Measurements from ENCODE around the gene EYA2.

The EYA2 gene

GRCh38 chr20:47211036-47211435 lies 316.4 kb downstream of the EYA2 start:
- TF ChIP-seq MAX (IDR thresholded peaks at IDR 0.05; ENCODE audit: low read depth, low read length) (no peak), POLR2A (IDR thresholded peaks at IDR 0.05; ENCODE audit: extremely low read depth, insufficient read length) (no peak), CTCF (IDR thresholded peaks at IDR 0.05; ENCODE audit: low read depth, low read length) (no peak), MYC (IDR thresholded peaks at IDR 0.05; ENCODE audit: low read depth, low read length) (no peak)
- DNase-seq (ENCODE audit: low read depth) = no peak
- H3K4me3 ChIP-seq (ENCODE audit: low read depth, low read length) = no peak overlapping the region

GRCh38 chr20:47212606-47213207 lies 318.1 kb downstream of the EYA2 start:
- H3K4me3 ChIP-seq (ENCODE audit: low read depth, low read length) = no peak overlapping the region
- no peak for DNase-seq (ENCODE audit: low read depth)
- TF ChIP-seq POLR2A (IDR thresholded peaks at IDR 0.05; ENCODE audit: extremely low read depth, insufficient read length) (no peak), MAX (IDR thresholded peaks at IDR 0.05; ENCODE audit: low read depth, low read length) (no peak), MYC (IDR thresholded peaks at IDR 0.05; ENCODE audit: low read depth, low read length) (no peak), CTCF (IDR thresholded peaks at IDR 0.05; ENCODE audit: low read depth, low read length) (no peak)

GRCh38 chr20:47213966-47214365 lies 319.3 kb downstream of the EYA2 start:
- no peak for DNase-seq (ENCODE audit: low read depth)
- TF ChIP-seq CTCF (IDR thresholded peaks at IDR 0.05; ENCODE audit: low read depth, low read length) = no peak
- no peak for TF ChIP-seq MYC (IDR thresholded peaks at IDR 0.05; ENCODE audit: low read depth, low read length)
- no peak for TF ChIP-seq MAX (IDR thresholded peaks at IDR 0.05; ENCODE audit: low read depth, low read length)
- no peak for TF ChIP-seq POLR2A (IDR thresholded peaks at IDR 0.05; ENCODE audit: extremely low read depth, insufficient read length)
- no peak overlapping the region for H3K4me3 ChIP-seq (ENCODE audit: low read depth, low read length)

- TF ChIP-seq CTCF (IDR thresholded peaks at IDR 0.05; ENCODE audit: low read depth, low read length) (no peak), MYC (IDR thresholded peaks at IDR 0.05; ENCODE audit: low read depth, low read length) (no peak), POLR2A (IDR thresholded peaks at IDR 0.05; ENCODE audit: extremely low read depth, insufficient read length) (no peak)
- H3K4me3 ChIP-seq (ENCODE audit: low read depth, low read length) = no peak overlapping the region
- DNase-seq (ENCODE audit: low read depth) = no peak
These were observed 321.2 kb downstream of the EYA2 start for GRCh38 chr20:47215653-47216397.

- no peak for TF ChIP-seq MAX (IDR thresholded peaks at IDR 0.05; ENCODE audit: low read depth, low read length)
- no peak for TF ChIP-seq POLR2A (IDR thresholded peaks at IDR 0.05; ENCODE audit: extremely low read depth, insufficient read length)
- no peak for TF ChIP-seq CTCF (IDR thresholded peaks at IDR 0.05; ENCODE audit: low read depth, low read length)
- TF ChIP-seq MYC (IDR thresholded peaks at IDR 0.05; ENCODE audit: low read depth, low read length) = no peak
- no peak overlapping the region for H3K4me3 ChIP-seq (ENCODE audit: low read depth, low read length)
These were observed 322.3 kb downstream of the EYA2 start for GRCh38 chr20:47216819-47217410.

More at GRCh38 chr20:47216819-47217410, 322.3 kb downstream of the EYA2 start:
- DNase-seq (ENCODE audit: low read depth) = no peak

Data from NB4 (cell line).